GM19328 (cell line): ENCODE results near the gene ITPK1.

Source experiments
- ATAC-seq: cut with Tn5 transposase; IDR thresholded peaks from one replicate; pipeline ENCODE4 v1.9.1; 2021; ENCODE audit warnings: mild to moderate bottlenecking, moderate library complexity; ENCODE audit not compliant: unreplicated experiment

The ITPK1 gene

GRCh38 chr14:92974541-92975345 lies 141.0 kb downstream of the ITPK1 start:
- ATAC-seq: no peak

- ATAC-seq: no peak
These were observed 141.8 kb downstream of the ITPK1 start for GRCh38 chr14:92973798-92974372.

GRCh38 chr14:92973261-92973797 lies 142.4 kb downstream of the ITPK1 start:
- ATAC-seq: no peak

- no peak for ATAC-seq
These were observed 144.0 kb downstream of the ITPK1 start for GRCh38 chr14:92971601-92972180.

- ATAC-seq: no peak
These were observed 145.5 kb downstream of the ITPK1 start for GRCh38 chr14:92970271-92970670.

GRCh38 chr14:92969871-92970270 lies 145.9 kb downstream of the ITPK1 start:
- no peak for ATAC-seq

- no peak for ATAC-seq
These were observed 146.3 kb downstream of the ITPK1 start for GRCh38 chr14:92969430-92969829.

GRCh38 chr14:92968291-92969020 lies 147.3 kb downstream of the ITPK1 start:
- no peak for ATAC-seq

- no peak for ATAC-seq
These were observed 148.3 kb downstream of the ITPK1 start for GRCh38 chr14:92967346-92967926.

- no peak for ATAC-seq
These were observed 150.4 kb downstream of the ITPK1 start for GRCh38 chr14:92965281-92965680.

GRCh38 chr14:92964124-92965109 lies 151.3 kb downstream of the ITPK1 start:
- no peak for ATAC-seq

GRCh38 chr14:92963301-92964123 lies 152.2 kb downstream of the ITPK1 start:
- no peak for ATAC-seq

GRCh38 chr14:92962831-92963095 lies 153.0 kb downstream of the ITPK1 start:
- no peak for ATAC-seq

GRCh38 chr14:92962031-92962830 lies 153.5 kb downstream of the ITPK1 start:
- ATAC-seq: no peak

GRCh38 chr14:92961567-92961855 lies 154.2 kb downstream of the ITPK1 start:
- ATAC-seq: no peak

- no peak for ATAC-seq
These were observed 154.8 kb downstream of the ITPK1 start for GRCh38 chr14:92960706-92961566.
